H9 (cell line): ENCODE measurements around the gene SLC51B. TPM values are rescaled to one million over a fixed set of nuclear protein-coding genes. Genes with fewer than 3 reads are reported as not detected.

Experiments
- DNase-seq: peaks from one replicate; pipeline ENCODE4 v3.0.0-alpha.2; 2017
- H2AFZ ChIP-seq: one replicate; pipeline ENCODE4 v1.6.1; 2013; ENCODE audit warnings: mild to moderate bottlenecking, low read length, control low read depth, moderate library complexity
- H2AK5ac ChIP-seq: 2 replicates; pipeline ENCODE4 v1.6.1; 2013; ENCODE audit warnings: low read length, control low read depth, mixed read lengths; ENCODE audit not compliant: insufficient read length
- H2BK120ac ChIP-seq: one replicate; pipeline ENCODE4 v1.6.1; 2013; ENCODE audit warnings: low read depth, mild to moderate bottlenecking, low read length, control low read depth, inconsistent platforms; ENCODE audit not compliant: poor library complexity, severe bottlenecking
- H2BK12ac ChIP-seq: 2 replicates; pipeline ENCODE4 v1.6.1; 2013; ENCODE audit warnings: low read length, control low read depth, mixed read lengths, low read depth; ENCODE audit not compliant: insufficient read length
- H2BK15ac ChIP-seq: 2 replicates; pipeline ENCODE4 v1.6.1; 2013; ENCODE audit warnings: low read depth, low read length, control low read depth
- H2BK20ac ChIP-seq: one replicate; pipeline ENCODE4 v1.6.1; 2013; ENCODE audit warnings: low read depth, mild to moderate bottlenecking, low read length, control low read depth, inconsistent platforms; ENCODE audit not compliant: poor library complexity, severe bottlenecking
- H2BK5ac ChIP-seq: 2 replicates; pipeline ENCODE4 v1.6.1; 2013; ENCODE audit warnings: low read length, control low read depth, mixed read lengths; ENCODE audit not compliant: insufficient read length
- H3K14ac ChIP-seq: 2 replicates; pipeline ENCODE4 v1.6.1; 2013; ENCODE audit warnings: low read length, control low read depth; ENCODE audit not compliant: insufficient read depth
- H3K18ac ChIP-seq: 2 replicates; pipeline ENCODE4 v1.6.1; 2013; ENCODE audit warnings: low read depth, mild to moderate bottlenecking, mixed read lengths, low read length, control low read depth; ENCODE audit not compliant: insufficient read length
- H3K23ac ChIP-seq: 2 replicates; pipeline ENCODE4 v1.6.1; 2013; ENCODE audit warnings: low read length, control low read depth, mixed read lengths, low read depth; ENCODE audit not compliant: insufficient read length
- H3K23me2 ChIP-seq: 2 replicates; pipeline ENCODE4 v1.6.1; 2013; ENCODE audit warnings: low read depth, mild to moderate bottlenecking, mixed read lengths, low read length, control low read depth; ENCODE audit not compliant: insufficient read length, poor library complexity, severe bottlenecking
- H3K27ac ChIP-seq: 2 replicates; pipeline ENCODE4 v1.5.1; 2013; ENCODE audit warnings: low read length, control low read depth, mixed read lengths, low read depth; ENCODE audit not compliant: insufficient read length
- H3K27me3 ChIP-seq: 2 replicates; pipeline ENCODE4 v1.6.1; 2013; ENCODE audit warnings: low read length, control low read depth, inconsistent platforms; ENCODE audit not compliant: insufficient read depth
- H3K4ac ChIP-seq: 2 replicates; pipeline ENCODE4 v1.6.1; 2013; ENCODE audit warnings: low read depth, mild to moderate bottlenecking, control low read depth, inconsistent platforms, low read length, moderate library complexity
- H3K4me1 ChIP-seq: 2 replicates; pipeline ENCODE4 v1.6.1; 2013; ENCODE audit warnings: low read length, control low read depth, inconsistent platforms; ENCODE audit not compliant: insufficient read depth
- H3K4me2 ChIP-seq: 2 replicates; pipeline ENCODE4 v1.6.1; 2013; ENCODE audit warnings: low read length, control low read depth, mixed read lengths; ENCODE audit not compliant: insufficient read length, insufficient read depth
- H3K56ac ChIP-seq: 2 replicates; pipeline ENCODE4 v1.6.1; 2013; ENCODE audit warnings: low read depth, mild to moderate bottlenecking, mixed read lengths, low read length, control low read depth; ENCODE audit not compliant: insufficient read length
- H3K79me1 ChIP-seq: 2 replicates; pipeline ENCODE4 v1.6.1; 2013; ENCODE audit warnings: low read depth, mild to moderate bottlenecking, moderate library complexity, low read length, control low read depth, inconsistent platforms; ENCODE audit not compliant: insufficient read depth, poor library complexity, severe bottlenecking
- H3K79me2 ChIP-seq: 2 replicates; pipeline ENCODE4 v1.6.1; 2013; ENCODE audit warnings: low read length, control low read depth, inconsistent platforms; ENCODE audit not compliant: insufficient read depth
- H3K9ac ChIP-seq: 2 replicates; pipeline ENCODE4 v1.6.1; 2013; ENCODE audit warnings: low read length, control low read depth, mixed read lengths; ENCODE audit not compliant: insufficient read length; ENCODE audit errors: extremely low read depth
- H3K9me3 ChIP-seq: one replicate; pipeline ENCODE4 v1.6.1; 2013; ENCODE audit warnings: low read depth, low read length, inconsistent platforms; ENCODE audit not compliant: control insufficient read depth
- H3T11ph ChIP-seq: one replicate; pipeline ENCODE4 v1.6.1; 2013; ENCODE audit warnings: mild to moderate bottlenecking, low read length, control low read depth, inconsistent platforms
- H4K20me1 ChIP-seq: one replicate; pipeline ENCODE4 v1.6.1; 2013; ENCODE audit not compliant: control insufficient read depth, insufficient read length, insufficient read depth
- H4K5ac ChIP-seq: 2 replicates; pipeline ENCODE4 v1.6.1; 2013; ENCODE audit warnings: low read depth, mild to moderate bottlenecking, mixed read lengths, low read length, control low read depth; ENCODE audit not compliant: insufficient read length
- H4K8ac ChIP-seq: replicated peaks from 2 replicates; pipeline ENCODE4 v1.6.1; 2013; ENCODE audit warnings: low read length, control low read depth, mixed read lengths, low read depth; ENCODE audit not compliant: insufficient read length
- H4K91ac ChIP-seq: 2 replicates; pipeline ENCODE4 v1.6.1; 2013; ENCODE audit warnings: low read depth, mild to moderate bottlenecking, moderate library complexity, mixed read lengths, low read length, control low read depth; ENCODE audit not compliant: insufficient read length
- H3K27ac Mint-ChIP-seq, 3 experiments: 2 replicates in 2 of 3; 3 replicates in 1 of 3; pipeline ENCODE4 v1.8.0; 2020 to 2021; ENCODE audit warnings: mixed read lengths in 3 of 3, mild to moderate bottlenecking in 1 of 3, moderate library complexity in 1 of 3
- H3K27me3 Mint-ChIP-seq: 2 replicates; pipeline ENCODE4 v1.8.0; 2021; ENCODE audit warnings: low read depth, mild to moderate bottlenecking, moderate library complexity, mixed read lengths
- H3K36me3 Mint-ChIP-seq, 3 experiments: 2 replicates in 2 of 3; 3 replicates in 1 of 3; pipeline ENCODE4 v1.8.0; 2020 to 2021; ENCODE audit warnings: low read depth in 3 of 3, mixed read lengths in 3 of 3; ENCODE audit not compliant: insufficient read depth in 1 of 3
- H3K4me1 Mint-ChIP-seq, 2 experiments: 2 replicates each; pipeline ENCODE4 v1.8.0; 2020; ENCODE audit warnings: mixed read lengths in 2 of 2
- H3K4me3 Mint-ChIP-seq, 2 experiments: 2 replicates in 1 of 2; 3 replicates in 1 of 2; pipeline ENCODE4 v1.8.0; 2020 to 2021; ENCODE audit warnings: mild to moderate bottlenecking in 2 of 2, mixed read lengths in 2 of 2, moderate library complexity in 1 of 2
- H3K9me3 Mint-ChIP-seq, 2 experiments: 2 replicates in 1 of 2; 3 replicates in 1 of 2; pipeline ENCODE4 v1.8.0; 2020; ENCODE audit warnings: mild to moderate bottlenecking in 2 of 2, mixed read lengths in 2 of 2, moderate library complexity in 1 of 2
- CTCF ChIP-seq: fragments of 200-600 bp; sonication (generic); conservative IDR thresholded peaks from 3 replicates; pipeline ENCODE4 v1.8.0; 2021; ENCODE audit warnings: antibody characterized with exemption, mild to moderate bottlenecking
- WGBS: extraction: QIAGEN DNeasy Blood & Tissue Kit; methylation state at CpG from one replicate; pipeline ENCODE4 v1.1.7; 2013; ENCODE audit warnings: missing lambda C conversion rate, low lambda C conversion rate, mixed read lengths; ENCODE audit not compliant: insufficient read length; ENCODE audit errors: extremely low coverage; 5-methylcytosine and 5-hydroxymethylcytosine counted together
- total RNA-seq: library from RNA; stranded (reverse); gene quantifications from 2 replicates; pipeline ENCODE4 v1.2.1, GENCODE V29; 2021

SLC51B gene
- total RNA-seq, 1 experiment from 2014 or later: not detected

GRCh38 chr15:65028921-65029735 is 16.1 kb upstream of the SLC51B start, which contains the start of gene MTFMT:
TSS of gene MTFMT (minus strand) at chr15:65029639. CDS start at chr15:65029613, 26 bp downstream.
- peak; percentile 89 for DNase-seq
- Histone ChIP-seq H3T11ph (no peak within 1 kb of the TSS), H2BK12ac (no peak within 1 kb of the TSS), H3K23ac (no peak within 1 kb of the TSS), H3K4me2 (peak within 1 kb of the TSS; percentile 83), H3K27me3 (no peaks in the 10 kb centered on the region), H3K56ac (no peak within 1 kb of the TSS), H3K14ac (peak within 1 kb of the TSS; percentile 18; the same call in 1 of the 2 replicates), H2BK20ac (no peak within 1 kb of the TSS), H3K9me3 (no peaks in the 10 kb centered on the region), H3K18ac (peak within 1 kb of the TSS; percentile 56), H4K5ac (no peak within 1 kb of the TSS), H3K23me2 (no peaks in the 10 kb centered on the region), H2BK15ac (no peak within 1 kb of the TSS), H3K4ac (no peak within 1 kb of the TSS), H2AFZ (no peak within 1 kb of the TSS), H4K20me1 (no peaks in the 10 kb centered on the region), H2BK5ac (no peak within 1 kb of the TSS), H3K79me1 (no peaks in the 10 kb centered on the region), H3K27ac (no peak within 1 kb of the TSS), H3K4me1 (no peaks in the 10 kb centered on the region; the same call in 1 of the 2 replicates), H4K91ac (no peak within 1 kb of the TSS), H2BK120ac (no peak within 1 kb of the TSS), H2AK5ac (no peak within 1 kb of the TSS), H3K9ac (peak within 1 kb of the TSS; percentile 61), H4K8ac (no peak within 1 kb of the TSS), H3K79me2 (no peaks in the 10 kb centered on the region)
- H3K36me3 Mint-ChIP-seq: peaks cover 2 to 22% (median 22%) of the 10 kb centered on the region in 3 experiments; a peak in 5 of 7 replicates
- no CpG with 5 or more reads among the region's 73 CpGs for WGBS
- TF ChIP-seq CTCF: no peak
- no peaks in the 10 kb centered on the region for H3K9me3 Mint-ChIP-seq
- peak within 1 kb of the TSS; percentile 71 to 83 for H3K4me3 Mint-ChIP-seq
- H3K27me3 Mint-ChIP-seq: peaks cover 8% of the 10 kb centered on the region; the same call in 1 of the 2 replicates
- H3K27ac Mint-ChIP-seq: peak within 1 kb of the TSS in 1 of 3 experiments; percentile 34; a peak in 1 of 7 replicates
- peaks cover 17% of the 10 kb centered on the region in 2 experiments for H3K4me1 Mint-ChIP-seq
